Measurements from ENCODE around the gene TENM4.

DNA sequence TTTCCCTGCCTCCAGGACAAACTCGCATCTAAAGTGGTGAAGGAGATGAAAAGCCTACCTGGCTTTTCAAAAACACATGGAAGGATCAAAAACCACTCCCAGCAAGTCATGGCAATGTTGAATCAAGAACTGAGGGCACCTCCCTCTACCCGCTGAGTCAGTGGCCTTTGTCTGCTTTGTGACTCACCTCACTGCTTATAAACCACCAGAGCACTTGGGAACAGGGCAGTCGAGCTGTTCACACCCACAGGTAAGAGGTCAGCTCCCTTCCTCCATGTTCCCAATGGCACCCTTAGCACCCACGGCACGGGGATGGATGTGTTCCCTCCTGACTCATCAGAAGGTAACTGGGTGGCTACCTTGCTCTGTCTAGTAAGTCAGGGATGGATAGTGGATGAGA lies 21.7 kb downstream of the TENM4 start:
- TF ChIP-seq, protein P1, sequence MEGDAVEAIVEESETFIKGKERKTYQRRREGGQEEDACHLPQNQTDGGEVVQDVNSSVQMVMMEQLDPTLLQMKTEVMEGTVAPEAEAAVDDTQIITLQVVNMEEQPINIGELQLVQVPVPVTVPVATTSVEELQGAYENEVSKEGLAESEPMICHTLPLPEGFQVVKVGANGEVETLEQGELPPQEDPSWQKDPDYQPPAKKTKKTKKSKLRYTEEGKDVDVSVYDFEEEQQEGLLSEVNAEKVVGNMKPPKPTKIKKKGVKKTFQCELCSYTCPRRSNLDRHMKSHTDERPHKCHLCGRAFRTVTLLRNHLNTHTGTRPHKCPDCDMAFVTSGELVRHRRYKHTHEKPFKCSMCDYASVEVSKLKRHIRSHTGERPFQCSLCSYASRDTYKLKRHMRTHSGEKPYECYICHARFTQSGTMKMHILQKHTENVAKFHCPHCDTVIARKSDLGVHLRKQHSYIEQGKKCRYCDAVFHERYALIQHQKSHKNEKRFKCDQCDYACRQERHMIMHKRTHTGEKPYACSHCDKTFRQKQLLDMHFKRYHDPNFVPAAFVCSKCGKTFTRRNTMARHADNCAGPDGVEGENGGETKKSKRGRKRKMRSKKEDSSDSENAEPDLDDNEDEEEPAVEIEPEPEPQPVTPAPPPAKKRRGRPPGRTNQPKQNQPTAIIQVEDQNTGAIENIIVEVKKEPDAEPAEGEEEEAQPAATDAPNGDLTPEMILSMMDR (IDR thresholded peaks at IDR 0.05): no peak
- TF ChIP-seq SP1 (CRISPR knock-in tag; conservative IDR thresholded peaks at IDR 0.05) (no peak), IRF2 (CRISPR knock-in tag; IDR thresholded peaks at IDR 0.05; ENCODE audit: borderline replicate concordance, low read depth) (no peak), MYBL2 (CRISPR knock-in tag; IDR thresholded peaks at IDR 0.05) (no peak), ATF1 (CRISPR knock-in tag; IDR thresholded peaks at IDR 0.05) (no peak), TEAD1 (CRISPR knock-in tag; IDR thresholded peaks at IDR 0.05) (no peak), ETV6 (CRISPR knock-in tag; IDR thresholded peaks at IDR 0.05) (no peak), NR3C1 (CRISPR knock-in tag; conservative IDR thresholded peaks at IDR 0.05; ENCODE audit: low read depth) (no peak), CREM (CRISPR knock-in tag; IDR thresholded peaks at IDR 0.05) (no peak), NFE2L1 (CRISPR knock-in tag; IDR thresholded peaks at IDR 0.05) (no peak)
- TF ChIP-seq, protein P2, sequence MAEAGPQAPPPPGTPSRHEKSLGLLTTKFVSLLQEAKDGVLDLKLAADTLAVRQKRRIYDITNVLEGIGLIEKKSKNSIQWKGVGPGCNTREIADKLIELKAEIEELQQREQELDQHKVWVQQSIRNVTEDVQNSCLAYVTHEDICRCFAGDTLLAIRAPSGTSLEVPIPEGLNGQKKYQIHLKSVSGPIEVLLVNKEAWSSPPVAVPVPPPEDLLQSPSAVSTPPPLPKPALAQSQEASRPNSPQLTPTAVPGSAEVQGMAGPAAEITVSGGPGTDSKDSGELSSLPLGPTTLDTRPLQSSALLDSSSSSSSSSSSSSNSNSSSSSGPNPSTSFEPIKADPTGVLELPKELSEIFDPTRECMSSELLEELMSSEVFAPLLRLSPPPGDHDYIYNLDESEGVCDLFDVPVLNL (CRISPR knock-in tag; IDR thresholded peaks at IDR 0.05; ENCODE audit: borderline replicate concordance, low read depth): no peak

Data from WTC11 (cell line).